ENCODE measurements around the gene ADPRH.
A peak's percentile ranks its signal among the peaks of the same experiment; 100 is the strongest.
"Not testable (repeated sequence)": the region's sequence is repeated elsewhere in the genome, so short reads cannot be mapped to it uniquely, and the experiment has no call there.

The ADPRH gene

GRCh38 chr3:119563334-119563733, 16.0 kb upstream of the ADPRH start:
- H2BK5ac ChIP-seq (ENCODE audit: low read depth, low read length, poor library complexity); H4K12ac ChIP-seq (ENCODE audit: low read depth, low read length): not testable (repeated sequence)
- no CpG with 5 or more reads among the region's 2 CpGs for WGBS (ENCODE audit: extremely low coverage, insufficient coverage, insufficient read length)

GRCh38 chr3:119569156-119569555, 10.1 kb upstream of the ADPRH start:
- Histone ChIP-seq H2BK12ac (ENCODE audit: low read length) (no peak overlapping the region), H3K4me1 (ENCODE audit: control insufficient read depth in 1 of 2, insufficient read depth in 2 of 2, low read length in 2 of 2) (peaks cover 0 to 3% of the 10 kb centered on the region in 2 experiments), H3K18ac (ENCODE audit: low read length) (no peak overlapping the region), H4K8ac (ENCODE audit: low read depth, low read length) (no peak overlapping the region), H3K79me1 (ENCODE audit: low read length) (no peaks in the 10 kb centered on the region), H3K23ac (ENCODE audit: low read length) (no peak overlapping the region), H3K14ac (ENCODE audit: low read length) (no peak overlapping the region), H3K27me3 (ENCODE audit: insufficient read depth, low read length) (no peaks in the 10 kb centered on the region), H3K79me2 (ENCODE audit: control insufficient read depth, insufficient read depth, low read length, poor library complexity) (no peaks in the 10 kb centered on the region), H2BK5ac (ENCODE audit: low read depth, low read length, poor library complexity) (no peak overlapping the region), H2AK5ac (ENCODE audit: low read length) (no peak overlapping the region), H3K9me3 (ENCODE audit: insufficient read depth, low read depth, low read length) (no peaks in the 10 kb centered on the region), H3K4ac (ENCODE audit: low read depth, low read length) (no peak overlapping the region), H2AFZ (ENCODE audit: insufficient read depth, low read length, poor library complexity) (no peak overlapping the region), H2BK120ac (ENCODE audit: insufficient read depth, low read length, poor library complexity) (no peak overlapping the region), H4K91ac (ENCODE audit: low read depth, low read length) (no peak overlapping the region), H3K4me2 (ENCODE audit: low read length) (no peak overlapping the region), H3K36me3 (ENCODE audit: control insufficient read depth in 1 of 2, insufficient read depth in 2 of 2, low read length in 2 of 2) (no peaks in the 10 kb centered on the region), H3K9ac (ENCODE audit: low read length) (no peak overlapping the region), H3K4me3 (ENCODE audit: low read depth, low read length) (no peak overlapping the region), H4K12ac (ENCODE audit: low read depth, low read length) (no peak overlapping the region), H3K27ac (ENCODE audit: low read depth, low read length) (no peak overlapping the region)
- WGBS (ENCODE audit: extremely low coverage, insufficient coverage, insufficient read length), result no CpG with 5 or more reads among the region's 4 CpGs
- DNase-seq, result no peak

More at GRCh38 chr3:119563334-119563733, 16.0 kb upstream of the ADPRH start:
- not testable (repeated sequence) for H3K18ac ChIP-seq (ENCODE audit: low read length); H2AK5ac ChIP-seq (ENCODE audit: low read length); H3K27ac ChIP-seq (ENCODE audit: low read depth, low read length); H2AFZ ChIP-seq (ENCODE audit: insufficient read depth, low read length, poor library complexity); H2BK12ac ChIP-seq (ENCODE audit: low read length); H3K4ac ChIP-seq (ENCODE audit: low read depth, low read length); H3K14ac ChIP-seq (ENCODE audit: low read length); H4K8ac ChIP-seq (ENCODE audit: low read depth, low read length); H3K36me3 ChIP-seq (ENCODE audit: control insufficient read depth in 1 of 2, insufficient read depth in 2 of 2, low read length in 2 of 2); H3K9ac ChIP-seq (ENCODE audit: low read length); DNase-seq; H3K4me3 ChIP-seq (ENCODE audit: low read depth, low read length); H3K23ac ChIP-seq (ENCODE audit: low read length); H3K79me2 ChIP-seq (ENCODE audit: control insufficient read depth, insufficient read depth, low read length, poor library complexity); H2BK120ac ChIP-seq (ENCODE audit: insufficient read depth, low read length, poor library complexity); H3K4me1 ChIP-seq (ENCODE audit: control insufficient read depth in 1 of 2, insufficient read depth in 2 of 2, low read length in 2 of 2); H3K27me3 ChIP-seq (ENCODE audit: insufficient read depth, low read length); H3K4me2 ChIP-seq (ENCODE audit: low read length); H3K79me1 ChIP-seq (ENCODE audit: low read length); H4K91ac ChIP-seq (ENCODE audit: low read depth, low read length); H3K9me3 ChIP-seq (ENCODE audit: insufficient read depth, low read depth, low read length)

- Histone ChIP-seq H2BK5ac (ENCODE audit: low read depth, low read length, poor library complexity) (no peak overlapping the region), H2BK12ac (ENCODE audit: low read length) (no peak overlapping the region), H3K9ac (ENCODE audit: low read length) (no peak overlapping the region), H3K27ac (ENCODE audit: low read depth, low read length) (no peak overlapping the region), H4K91ac (ENCODE audit: low read depth, low read length) (no peak overlapping the region), H3K27me3 (ENCODE audit: insufficient read depth, low read length) (no peaks in the 10 kb centered on the region), H4K12ac (ENCODE audit: low read depth, low read length) (no peak overlapping the region), H3K18ac (ENCODE audit: low read length) (no peak overlapping the region), H2AK5ac (ENCODE audit: low read length) (no peak overlapping the region), H3K4me1 (ENCODE audit: control insufficient read depth in 1 of 2, insufficient read depth in 2 of 2, low read length in 2 of 2) (peaks cover 0 to 3% of the 10 kb centered on the region in 2 experiments), H3K4ac (ENCODE audit: low read depth, low read length) (no peak overlapping the region), H3K36me3 (ENCODE audit: control insufficient read depth in 1 of 2, insufficient read depth in 2 of 2, low read length in 2 of 2) (no peaks in the 10 kb centered on the region), H4K8ac (ENCODE audit: low read depth, low read length) (no peak overlapping the region), H3K23ac (ENCODE audit: low read length) (no peak overlapping the region), H2AFZ (ENCODE audit: insufficient read depth, low read length, poor library complexity) (no peak overlapping the region), H2BK120ac (ENCODE audit: insufficient read depth, low read length, poor library complexity) (no peak overlapping the region), H3K79me2 (ENCODE audit: control insufficient read depth, insufficient read depth, low read length, poor library complexity) (no peaks in the 10 kb centered on the region), H3K79me1 (ENCODE audit: low read length) (no peaks in the 10 kb centered on the region), H3K4me3 (ENCODE audit: low read depth, low read length) (no peak overlapping the region), H3K4me2 (ENCODE audit: low read length) (no peak overlapping the region), H3K9me3 (ENCODE audit: insufficient read depth, low read depth, low read length) (no peaks in the 10 kb centered on the region), H3K14ac (ENCODE audit: low read length) (no peak overlapping the region)
- no CpG with 5 or more reads among the region's 5 CpGs for WGBS (ENCODE audit: extremely low coverage, insufficient coverage, insufficient read length)
- DNase-seq, result peak in 1 of 2 donors; percentile 41
Measured at GRCh38 chr3:119570229-119570628, 9.1 kb upstream of the ADPRH start.

- Histone ChIP-seq H2BK12ac (ENCODE audit: low read length) (no peak overlapping the region), H3K4me2 (ENCODE audit: low read length) (no peak overlapping the region), H3K36me3 (ENCODE audit: control insufficient read depth in 1 of 2, insufficient read depth in 2 of 2, low read length in 2 of 2) (no peaks in the 10 kb centered on the region), H4K8ac (ENCODE audit: low read depth, low read length) (no peak overlapping the region), H4K12ac (ENCODE audit: low read depth, low read length) (no peak overlapping the region), H3K27ac (ENCODE audit: low read depth, low read length) (no peak overlapping the region), H3K4me1 (ENCODE audit: control insufficient read depth in 1 of 2, insufficient read depth in 2 of 2, low read length in 2 of 2) (peaks cover 0 to 3% of the 10 kb centered on the region in 2 experiments), H3K14ac (ENCODE audit: low read length) (no peak overlapping the region), H2AFZ (ENCODE audit: insufficient read depth, low read length, poor library complexity) (no peak overlapping the region), H2AK5ac (ENCODE audit: low read length) (no peak overlapping the region), H2BK5ac (ENCODE audit: low read depth, low read length, poor library complexity) (no peak overlapping the region), H3K4ac (ENCODE audit: low read depth, low read length) (no peak overlapping the region), H3K27me3 (ENCODE audit: insufficient read depth, low read length) (no peaks in the 10 kb centered on the region), H3K79me1 (ENCODE audit: low read length) (no peaks in the 10 kb centered on the region), H2BK120ac (ENCODE audit: insufficient read depth, low read length, poor library complexity) (no peak overlapping the region), H4K91ac (ENCODE audit: low read depth, low read length) (no peak overlapping the region), H3K4me3 (ENCODE audit: low read depth, low read length) (no peak overlapping the region), H3K23ac (ENCODE audit: low read length) (no peak overlapping the region), H3K79me2 (ENCODE audit: control insufficient read depth, insufficient read depth, low read length, poor library complexity) (no peaks in the 10 kb centered on the region), H3K18ac (ENCODE audit: low read length) (no peak overlapping the region), H3K9me3 (ENCODE audit: insufficient read depth, low read depth, low read length) (no peaks in the 10 kb centered on the region), H3K9ac (ENCODE audit: low read length) (no peak overlapping the region)
- peak; percentile 89 to 98 for DNase-seq
- WGBS (ENCODE audit: extremely low coverage, insufficient coverage, insufficient read length), result no CpG with 5 or more reads among the region's 1 CpG
Measured at GRCh38 chr3:119571230-119571629, 8.1 kb upstream of the ADPRH start.
